Skeletal muscle cell (primary cell): ENCODE data around the gene SF1.
"Not testable (repeated sequence)": the region's sequence is repeated elsewhere in the genome, so short reads cannot be mapped to it uniquely, and the experiment has no call there.

Source experiments
- DNase-seq: peaks from one replicate; pipeline ENCODE4 v3.0.0-alpha.2; 2010; ENCODE audit warnings: low read depth
- H3K4me3 ChIP-seq: 2 replicates; pipeline ENCODE4 v1.5.1; 2011; ENCODE audit warnings: low read depth, mild to moderate bottlenecking, control low read depth, low read length, moderate library complexity

The SF1 gene, protein sequence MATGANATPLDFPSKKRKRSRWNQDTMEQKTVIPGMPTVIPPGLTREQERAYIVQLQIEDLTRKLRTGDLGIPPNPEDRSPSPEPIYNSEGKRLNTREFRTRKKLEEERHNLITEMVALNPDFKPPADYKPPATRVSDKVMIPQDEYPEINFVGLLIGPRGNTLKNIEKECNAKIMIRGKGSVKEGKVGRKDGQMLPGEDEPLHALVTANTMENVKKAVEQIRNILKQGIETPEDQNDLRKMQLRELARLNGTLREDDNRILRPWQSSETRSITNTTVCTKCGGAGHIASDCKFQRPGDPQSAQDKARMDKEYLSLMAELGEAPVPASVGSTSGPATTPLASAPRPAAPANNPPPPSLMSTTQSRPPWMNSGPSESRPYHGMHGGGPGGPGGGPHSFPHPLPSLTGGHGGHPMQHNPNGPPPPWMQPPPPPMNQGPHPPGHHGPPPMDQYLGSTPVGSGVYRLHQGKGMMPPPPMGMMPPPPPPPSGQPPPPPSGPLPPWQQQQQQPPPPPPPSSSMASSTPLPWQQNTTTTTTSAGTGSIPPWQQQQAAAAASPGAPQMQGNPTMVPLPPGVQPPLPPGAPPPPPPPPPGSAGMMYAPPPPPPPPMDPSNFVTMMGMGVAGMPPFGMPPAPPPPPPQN

DNA sequence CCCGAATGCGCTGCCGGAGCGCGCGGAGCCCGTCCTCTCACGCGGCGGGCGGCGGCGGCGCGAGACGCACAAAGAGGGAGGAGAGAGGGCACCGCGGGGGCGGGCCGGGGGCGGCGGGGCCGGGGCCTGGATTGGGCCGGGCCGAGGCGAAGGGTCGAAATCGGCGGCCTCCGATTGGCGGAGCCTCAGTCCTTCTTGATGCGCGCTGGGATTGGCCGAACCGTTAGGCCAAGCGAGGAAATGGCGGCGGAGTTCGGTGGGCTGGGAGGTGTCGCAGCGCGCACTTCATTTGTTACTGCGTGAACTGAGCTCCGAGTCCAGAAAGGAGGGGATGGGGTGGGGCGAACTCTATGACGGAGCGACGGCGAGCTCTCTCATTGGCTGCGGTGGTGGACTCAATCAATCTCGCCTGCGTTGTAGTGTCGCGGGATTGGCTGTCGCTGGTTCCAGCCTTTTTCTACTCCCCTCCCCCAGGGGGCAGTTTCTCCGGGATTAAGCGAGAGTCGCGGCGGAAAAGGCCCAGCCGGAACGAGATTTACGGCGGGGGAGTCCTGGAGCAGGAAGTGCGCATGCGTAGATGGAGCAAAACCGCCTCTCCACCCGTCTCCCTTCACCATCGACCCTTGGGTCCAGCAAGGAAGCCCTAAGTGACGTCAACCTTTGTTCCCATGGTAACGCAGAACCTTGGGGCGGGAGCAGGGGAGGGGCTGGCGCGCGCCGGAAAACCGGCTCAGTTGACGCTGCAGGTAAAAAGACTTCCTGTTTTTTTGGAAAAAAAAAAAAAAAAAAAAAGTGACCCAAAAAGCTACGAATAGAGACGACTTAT, at the start of gene SF1:
SF1 (minus strand) TSS at position 70 of the 826 bp plus-strand sequence. CDS start 150 bp downstream, outside the sequence.
- H3K4me3 ChIP-seq = peak within 1 kb of the TSS; percentile 71
- peak; percentile 98 for DNase-seq

DNA sequence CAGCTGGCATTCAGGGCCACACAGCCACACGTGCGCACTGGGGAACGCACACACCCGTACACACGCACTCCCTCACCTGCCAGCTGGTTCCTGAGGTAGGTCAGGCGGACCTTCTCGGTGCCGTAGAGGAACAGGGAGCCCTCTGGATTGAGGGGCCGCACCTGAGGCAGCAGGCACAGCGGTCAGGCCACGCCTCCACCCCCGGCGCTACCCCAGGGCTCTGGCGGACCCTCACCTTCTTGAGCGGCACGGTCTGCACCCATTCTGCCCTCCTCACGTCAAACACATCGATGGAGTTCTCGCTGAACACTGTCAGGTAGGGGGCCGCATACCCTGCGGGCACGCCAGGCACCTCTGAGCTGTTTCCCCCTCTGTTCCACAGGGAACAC, 49.1 kb upstream of the SF1 start:
- no peak overlapping the region for H3K4me3 ChIP-seq
- no peak for DNase-seq

DNA sequence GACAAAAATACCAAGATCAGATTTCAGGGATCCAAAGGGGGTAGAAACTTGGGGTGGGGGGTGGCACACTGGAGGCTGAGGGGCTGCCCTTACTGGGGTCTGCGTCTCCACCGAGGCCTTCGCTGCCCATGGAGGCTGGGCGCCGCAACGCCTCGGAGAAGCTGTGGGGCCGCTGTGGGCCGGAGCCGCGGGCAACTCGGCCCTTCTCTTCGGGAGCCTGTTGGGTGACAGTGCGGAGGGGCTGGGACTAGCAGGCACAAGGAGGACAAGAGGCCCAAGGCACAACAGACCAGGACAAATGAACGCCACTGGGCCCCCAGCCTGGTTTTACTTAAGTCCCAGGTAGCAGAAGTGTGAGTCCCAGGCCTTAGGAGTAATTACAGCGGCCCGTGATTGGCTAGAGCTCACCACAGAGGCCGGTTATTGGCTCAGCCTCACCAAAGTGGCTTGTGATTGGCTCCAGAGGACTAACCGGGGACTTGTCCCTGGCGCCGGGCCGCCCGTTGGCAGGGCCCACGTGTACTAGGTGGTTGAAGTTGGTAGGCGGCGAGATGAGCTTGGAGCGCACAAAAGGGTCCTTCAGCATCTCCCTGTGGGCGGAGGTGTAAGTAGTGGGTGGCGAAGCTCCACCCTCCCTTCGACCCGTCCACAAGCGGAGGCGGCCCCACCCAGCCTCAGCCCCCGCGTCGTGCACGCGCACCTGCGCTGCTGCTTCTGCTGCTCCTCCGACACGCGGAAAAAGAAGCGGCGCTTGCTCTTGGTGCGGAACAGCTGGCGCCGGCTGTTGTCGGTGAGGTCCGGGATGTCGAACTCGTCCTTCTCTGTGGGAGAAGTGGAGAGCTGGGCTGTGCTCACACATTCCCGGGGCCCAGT, 48.5 kb upstream of the SF1 start:
- no peak overlapping the region for H3K4me3 ChIP-seq
- DNase-seq = no peak

DNA sequence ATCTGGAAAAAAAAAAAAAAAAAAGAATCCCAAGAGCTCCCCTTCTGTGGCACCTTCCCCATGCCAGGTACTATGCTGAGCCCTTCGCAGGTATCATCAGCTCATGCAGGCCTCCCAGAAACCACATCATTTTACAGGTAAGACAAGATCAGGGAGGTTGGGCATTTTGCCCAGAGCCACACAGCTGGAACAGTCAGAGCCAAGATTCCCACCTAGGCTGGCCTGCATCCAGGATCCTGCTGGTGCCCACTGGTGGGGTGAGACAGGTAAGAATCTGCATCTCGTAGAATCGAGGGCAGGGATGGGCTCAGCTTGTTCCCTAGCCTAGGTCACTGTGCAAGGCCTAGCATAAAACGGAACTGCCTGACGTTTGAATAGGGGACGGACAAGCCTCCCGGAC, 47.7 kb upstream of the SF1 start:
- no peak overlapping the region for H3K4me3 ChIP-seq
- no peak for DNase-seq

DNA sequence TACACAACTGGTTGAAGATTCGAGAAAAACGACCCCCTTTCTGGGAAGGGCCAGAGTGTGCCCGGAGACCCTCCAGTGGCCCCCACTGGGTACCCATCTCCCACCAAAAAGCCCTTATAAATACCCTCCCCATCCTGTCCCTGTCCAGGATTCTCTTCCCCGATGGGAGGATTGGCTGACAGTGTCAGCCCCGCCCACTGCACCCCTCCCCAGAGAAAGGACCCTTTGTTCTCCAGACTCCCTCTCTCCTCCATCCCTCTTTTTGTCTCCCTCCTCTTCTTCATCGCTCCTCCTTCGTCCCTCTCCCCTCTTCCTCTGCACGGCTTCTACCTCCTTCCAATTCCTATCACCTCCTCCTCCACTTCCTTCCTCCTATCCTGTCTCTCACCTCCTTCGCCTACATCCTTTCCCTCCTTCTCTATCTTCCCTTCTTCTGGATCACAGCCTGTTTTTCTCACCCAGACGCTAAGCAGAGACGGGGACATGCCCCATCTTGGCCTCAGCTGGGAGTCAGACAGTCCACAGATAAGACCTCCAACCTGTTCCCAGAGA, 45.3 kb upstream of the SF1 start:
- DNase-seq = no peak
- H3K4me3 ChIP-seq = no peak overlapping the region

DNA sequence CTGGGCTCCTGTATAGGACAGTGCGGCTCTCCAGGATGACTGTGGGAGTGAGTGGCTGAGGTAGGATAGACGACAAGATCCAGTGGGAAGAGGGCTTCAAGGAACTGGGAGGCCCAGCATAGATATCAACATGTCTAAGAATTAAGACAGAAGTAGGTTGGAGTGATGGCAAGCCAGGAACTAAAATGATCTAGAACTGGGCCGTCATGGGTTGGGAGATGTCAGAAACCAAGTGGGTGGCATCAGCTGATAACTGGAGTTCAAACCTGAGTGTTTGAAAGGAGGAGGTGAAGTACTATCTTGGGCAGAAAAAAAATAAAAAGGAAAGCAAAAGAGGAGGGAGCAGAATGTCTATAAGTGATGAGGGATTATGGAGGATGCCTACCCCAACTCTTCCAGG, 39.1 kb upstream of the SF1 start:
- H3K4me3 ChIP-seq = no peak overlapping the region
- DNase-seq = no peak

DNA sequence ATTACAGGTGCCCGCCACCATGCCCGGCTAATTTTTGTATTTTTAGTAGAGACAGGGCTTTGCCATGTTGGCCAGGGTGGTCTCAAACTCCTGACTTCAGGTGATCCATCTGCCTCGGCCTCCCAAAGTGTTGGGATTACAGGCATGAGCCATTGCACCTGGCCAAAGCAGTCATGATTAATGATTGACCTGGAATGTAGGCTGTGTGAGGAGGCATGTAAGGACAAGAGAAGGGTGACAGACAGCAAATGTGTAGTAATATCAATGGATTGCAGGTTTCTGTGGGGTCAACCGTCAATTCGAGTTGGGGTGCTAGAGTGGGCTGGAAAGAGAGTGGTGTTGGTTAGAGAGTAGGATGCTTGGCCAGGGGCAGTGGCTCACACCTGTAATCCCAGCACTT, 37.1 kb upstream of the SF1 start:
- H3K4me3 ChIP-seq, DNase-seq: not testable (repeated sequence)

DNA sequence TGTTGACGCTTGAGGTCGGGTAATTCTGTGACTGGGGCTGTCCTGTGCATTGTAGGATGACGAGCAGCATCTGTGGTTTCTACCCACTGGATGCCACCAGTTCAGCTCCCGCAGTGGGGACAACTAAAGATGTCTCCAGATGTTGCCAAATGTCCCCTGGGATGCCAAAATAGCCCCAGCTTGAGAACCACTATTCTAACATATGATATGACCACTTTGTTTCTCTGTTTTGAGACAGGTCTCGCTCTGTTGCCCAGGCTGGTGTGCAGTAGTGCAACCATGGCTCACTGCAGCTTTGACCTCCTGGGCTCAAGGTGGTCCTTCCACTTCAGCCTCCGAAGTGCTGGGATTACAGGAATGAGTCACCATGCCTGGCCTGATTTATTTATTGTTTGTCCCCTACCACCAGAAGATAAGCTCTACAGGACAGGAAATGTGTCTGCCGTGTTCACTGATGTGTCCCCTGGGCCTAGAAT, 36.4 kb upstream of the SF1 start:
- no peak overlapping the region for H3K4me3 ChIP-seq
- no peak for DNase-seq

DNA sequence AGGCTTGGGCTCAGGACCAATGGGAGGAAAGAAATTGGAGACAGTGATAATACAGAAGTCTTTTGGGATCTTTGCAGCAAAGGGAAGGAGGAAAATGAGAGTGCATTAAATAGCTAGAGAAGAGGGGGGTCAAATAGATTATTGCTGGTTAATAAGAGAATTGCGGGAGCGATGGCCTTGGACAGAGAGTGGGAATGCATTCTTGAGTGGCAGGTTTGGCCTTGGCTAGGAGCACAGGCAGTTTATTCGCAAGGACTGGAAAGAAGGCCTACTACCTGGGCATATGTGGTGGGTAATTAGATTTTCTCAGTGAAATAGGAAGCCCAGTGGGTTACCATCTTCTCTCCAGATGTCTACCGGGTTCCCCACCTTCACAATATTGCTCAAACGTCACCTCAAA, 35.5 kb upstream of the SF1 start:
- no peak overlapping the region for H3K4me3 ChIP-seq
- no peak for DNase-seq

DNA sequence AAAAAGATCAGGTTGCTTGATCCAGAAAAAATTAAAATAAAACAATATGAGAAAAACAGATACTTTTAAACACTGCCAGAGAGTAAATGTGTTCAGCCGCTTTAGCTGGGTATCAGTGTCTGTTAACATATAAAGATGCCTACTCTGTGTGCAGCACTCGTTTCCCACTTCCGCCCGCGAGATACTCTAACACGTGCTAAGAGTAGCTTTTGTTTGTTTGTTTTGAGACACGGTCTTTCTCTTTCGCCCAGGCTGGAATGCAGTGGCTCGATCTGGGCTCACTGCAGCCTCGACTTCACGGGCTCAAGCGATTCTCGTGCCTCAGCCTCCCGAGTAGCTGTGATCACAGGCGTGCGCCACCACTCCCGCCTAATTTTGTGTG, 32.5 kb upstream of the SF1 start:
- peak overlapping the region; percentile 92 for H3K4me3 ChIP-seq
- no peak for DNase-seq

DNA sequence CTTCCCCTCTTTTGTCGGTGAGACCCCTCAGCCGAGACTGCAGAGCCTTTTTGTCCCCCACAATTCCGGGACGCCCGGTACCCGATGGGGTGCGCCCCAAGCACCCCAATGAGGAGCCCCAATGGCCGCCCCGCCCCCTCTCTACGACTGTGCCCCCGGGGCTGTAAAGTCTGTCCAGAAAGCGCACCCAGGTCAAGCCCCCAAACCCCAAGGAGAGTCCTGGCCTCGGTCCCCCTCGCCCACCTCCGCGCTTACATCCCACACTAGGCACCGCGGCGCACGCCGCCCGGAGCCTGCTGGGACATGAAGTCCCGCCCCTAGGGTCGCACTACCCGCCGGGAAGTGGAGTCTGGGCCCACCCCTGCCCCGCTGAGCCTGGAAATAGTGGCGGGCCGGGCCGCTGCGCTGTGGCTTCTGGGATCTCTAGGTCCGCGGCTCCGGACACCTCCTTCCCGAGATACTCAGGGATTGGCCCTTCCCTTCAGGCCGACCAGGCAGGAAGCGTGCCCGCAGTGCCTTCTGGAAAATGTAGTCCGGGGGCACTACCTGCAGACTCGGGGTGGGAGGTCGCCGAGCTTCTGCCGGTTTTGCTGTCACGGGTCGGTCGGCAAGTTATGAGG, 32.0 kb upstream of the SF1 start, which contains the start of gene MEN1:
MEN1 (minus strand) TSS at position 281 of the 620 bp plus-strand sequence. CDS start 442 bp downstream, outside the sequence.
- H3K4me3 ChIP-seq = peak within 1 kb of the TSS; percentile 92

DNA sequence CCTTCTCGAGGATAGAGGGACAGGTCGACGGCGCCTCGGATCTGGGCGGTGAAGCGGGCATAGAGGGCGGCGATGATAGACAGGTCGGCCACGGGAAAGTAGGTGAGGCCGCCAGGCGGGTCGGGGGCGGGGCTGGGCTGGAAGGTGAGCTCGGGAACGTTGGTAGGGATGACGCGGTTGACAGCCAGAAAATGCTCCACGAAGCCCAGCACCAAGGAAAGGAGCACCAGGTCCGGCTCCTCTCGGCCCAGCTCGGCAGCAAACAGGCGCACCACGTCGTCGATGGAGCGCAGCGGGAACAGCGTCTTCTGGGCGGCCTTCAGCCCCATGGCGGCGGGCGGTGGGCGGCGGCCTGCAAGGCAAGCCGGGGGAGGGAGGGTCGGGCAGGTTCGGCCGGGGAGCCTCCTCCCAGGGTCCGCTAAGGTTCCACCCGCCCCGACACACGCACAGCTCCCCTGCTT, 31.5 kb upstream of the SF1 start:
- no peak for DNase-seq
- H3K4me3 ChIP-seq = peak overlapping the region; percentile 92

More for the DNA sequence above, 32.0 kb upstream of the SF1 start, which contains the start of gene MEN1:
- DNase-seq = peak; percentile 80

DNA sequence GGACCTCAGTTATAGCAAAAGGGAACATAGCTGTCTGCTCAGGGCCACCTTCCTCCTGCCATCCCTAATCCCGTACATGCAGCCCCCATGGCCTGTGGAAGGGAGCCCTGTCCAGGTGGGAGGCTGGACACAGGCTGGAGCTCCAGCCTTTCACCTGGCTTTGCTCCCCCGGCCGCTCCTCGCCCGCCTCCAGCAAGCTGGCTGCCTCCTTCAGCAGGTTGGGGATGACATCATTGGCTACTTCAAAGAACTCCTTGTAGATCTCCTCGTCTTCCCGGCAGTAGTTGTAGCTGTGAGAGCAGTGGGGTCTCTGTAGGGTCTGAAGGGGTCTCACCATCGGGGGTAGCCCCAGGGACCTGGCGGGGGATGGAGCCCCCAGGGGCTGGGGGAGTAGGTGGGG, 27.1 kb upstream of the SF1 start:
- DNase-seq = no peak
- H3K4me3 ChIP-seq = no peak overlapping the region

DNA sequence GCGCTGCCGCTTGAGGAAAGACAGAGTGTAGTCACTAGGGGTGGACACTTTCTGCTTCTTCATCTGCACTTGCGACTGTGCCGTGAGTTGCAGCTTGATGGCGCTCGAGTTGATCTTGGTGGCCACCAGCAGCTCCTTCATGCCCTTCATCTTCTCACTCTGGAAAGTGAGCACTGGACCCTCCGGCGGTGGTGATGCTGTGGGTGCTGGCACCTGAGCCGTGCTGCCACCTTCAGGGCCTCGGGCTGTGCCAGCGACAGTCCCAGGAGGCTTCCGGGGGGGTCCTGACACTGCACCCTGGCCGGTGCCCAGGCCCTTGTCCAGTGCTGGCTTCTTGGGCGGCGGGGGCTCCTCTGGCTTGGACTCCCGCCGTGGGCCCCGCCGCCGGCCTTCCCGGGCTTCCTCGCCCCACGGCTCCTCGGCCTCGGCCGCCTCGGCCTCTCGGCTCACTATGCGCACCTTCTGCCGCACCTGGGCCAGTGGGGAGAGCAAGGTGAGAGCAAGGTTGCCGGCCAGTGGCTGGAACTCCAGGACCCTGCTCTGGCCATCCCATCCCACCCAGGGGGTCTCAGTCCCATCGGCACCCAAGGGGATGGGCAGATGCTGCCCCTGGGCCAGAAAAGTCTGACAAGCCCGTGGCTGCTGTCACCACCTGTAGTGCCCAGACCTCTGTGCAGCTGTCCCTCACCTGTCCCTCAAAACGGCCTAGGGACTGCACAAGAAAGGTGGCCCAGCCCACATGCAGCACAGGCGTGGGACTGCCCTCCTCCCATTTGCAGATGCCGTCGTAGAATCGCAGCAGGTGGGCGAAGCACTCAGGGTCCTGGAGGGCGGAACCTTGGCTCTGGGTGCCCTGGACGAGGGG, 26.2 kb upstream of the SF1 start:
- no peak overlapping the region for H3K4me3 ChIP-seq
- DNase-seq = no peak

DNA sequence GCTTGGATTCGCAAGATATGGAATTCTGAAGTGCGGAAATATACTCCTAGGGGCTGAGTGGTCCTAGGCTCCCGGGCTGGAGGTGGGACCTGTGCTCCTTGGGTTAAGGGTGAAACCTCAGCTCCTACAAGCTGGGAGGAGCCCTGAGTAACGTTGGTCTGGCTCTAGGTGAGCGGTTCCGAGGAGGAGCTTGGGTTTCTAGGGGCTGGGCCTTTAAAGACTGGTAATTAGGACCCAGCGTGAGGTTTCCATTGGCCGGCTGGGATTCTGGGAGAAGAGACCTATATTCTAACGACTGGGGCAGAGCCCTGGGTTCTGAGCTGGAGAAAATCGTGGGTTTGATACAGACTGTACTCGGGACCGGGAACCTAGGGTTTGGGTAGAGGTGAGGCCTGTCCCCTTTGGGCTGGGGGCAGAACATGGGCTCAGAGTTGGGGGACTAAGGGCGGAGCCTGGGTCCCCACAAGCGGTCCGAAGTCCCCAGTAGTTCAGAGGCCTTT, 25.6 kb upstream of the SF1 start:
- no peak for DNase-seq
- peak overlapping the region; percentile 76 for H3K4me3 ChIP-seq

DNA sequence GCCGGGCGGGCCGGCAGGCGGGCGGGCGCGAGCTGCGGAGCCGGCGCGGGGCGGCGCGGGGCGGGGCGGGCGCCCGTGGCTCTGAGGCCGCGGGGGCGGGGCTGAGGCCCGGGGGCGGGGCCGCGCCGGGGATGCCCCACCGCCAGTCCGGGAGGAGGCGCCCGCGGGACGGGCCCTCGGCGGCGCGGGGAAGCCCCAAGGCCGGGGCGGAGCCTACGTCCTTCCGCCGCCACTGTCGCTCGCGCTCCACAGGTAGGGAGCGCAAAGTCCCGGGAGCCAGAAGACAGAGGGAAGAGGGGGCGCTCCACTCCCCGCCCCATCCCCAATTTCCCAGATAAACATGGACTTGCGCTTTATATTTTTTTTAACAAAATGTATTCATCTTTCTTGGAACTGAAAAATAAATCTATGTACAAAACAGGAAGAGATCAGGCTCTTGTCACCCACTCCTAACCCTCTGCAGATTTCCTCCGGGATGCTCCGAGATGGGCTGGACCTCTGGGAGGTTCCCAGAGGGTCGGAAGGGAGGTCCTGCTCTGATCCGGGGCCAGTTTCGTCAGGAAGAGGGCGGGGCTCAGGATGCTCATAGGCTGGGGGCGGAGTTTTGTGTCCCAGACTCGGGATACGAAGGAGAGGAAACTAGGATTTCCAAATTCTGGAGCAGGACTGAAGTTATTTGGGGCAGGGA, 25.0 kb upstream of the SF1 start, which contains the start of gene MAP4K2:
MAP4K2 (minus strand) TSS at position 57 of the 688 bp plus-strand sequence. CDS start 65 bp downstream, outside the sequence.
- H3K4me3 ChIP-seq = peak within 1 kb of the TSS; percentile 76
- peak; percentile 29 for DNase-seq
